Hippocampal formation (tissue), 2 donors: Measurements from ENCODE around the gene MYZAP.

Source experiments
- DNase-seq, 2 donors: peaks; one replicate each; lab custom pipeline; 2025; lab: John Stamatoyannopoulos, UW

Gene MYZAP

GRCh38 chr15:57625703-57626448, 34.2 kb downstream of the MYZAP start:
- no peak for DNase-seq

- no peak for DNase-seq
These were observed 35.2 kb downstream of the MYZAP start for GRCh38 chr15:57626713-57627440.

- DNase-seq, result no peak
These were observed 39.8 kb downstream of the MYZAP start for GRCh38 chr15:57631386-57632110.

- DNase-seq, result no peak
These were observed 42.6 kb downstream of the MYZAP start for GRCh38 chr15:57634290-57634689.

GRCh38 chr15:57635300-57635909, 43.7 kb downstream of the MYZAP start:
- peak in 1 of 2 donors; percentile 20 for DNase-seq

GRCh38 chr15:57637846-57638245, 46.1 kb downstream of the MYZAP start:
- no peak for DNase-seq

GRCh38 chr15:57639306-57639705, 47.6 kb downstream of the MYZAP start:
- no peak for DNase-seq

GRCh38 chr15:57640930-57641682, 49.4 kb downstream of the MYZAP start:
- peak in 1 of 2 donors; percentile 27 for DNase-seq

- DNase-seq, result no peak
These were observed 52.1 kb downstream of the MYZAP start for GRCh38 chr15:57643826-57644225.

GRCh38 chr15:57646087-57646486, 54.4 kb downstream of the MYZAP start:
- no peak for DNase-seq

GRCh38 chr15:57647071-57647790, 55.5 kb downstream of the MYZAP start:
- DNase-seq, result no peak

GRCh38 chr15:57647791-57648130, 56.1 kb downstream of the MYZAP start:
- no peak for DNase-seq

GRCh38 chr15:57649138-57649537, 57.4 kb downstream of the MYZAP start:
- no peak for DNase-seq

- no peak for DNase-seq
These were observed 59.7 kb downstream of the MYZAP start for GRCh38 chr15:57651445-57651844.

- peak; percentile 6 to 56 for DNase-seq
These were observed 60.8 kb downstream of the MYZAP start for GRCh38 chr15:57652481-57652880.

- no peak for DNase-seq
These were observed 62.6 kb downstream of the MYZAP start for GRCh38 chr15:57654153-57654852.

GRCh38 chr15:57655053-57655452, 63.3 kb downstream of the MYZAP start:
- DNase-seq, result no peak

GRCh38 chr15:57655809-57656208, 64.1 kb downstream of the MYZAP start:
- DNase-seq, result no peak

- DNase-seq, result no peak
These were observed 64.7 kb downstream of the MYZAP start for GRCh38 chr15:57656434-57656833.

GRCh38 chr15:57657619-57658018, 65.9 kb downstream of the MYZAP start:
- no peak for DNase-seq
